Measurements from ENCODE around the gene PRPF6.

GRCh38 chr20:64040231-64041039, 59.5 kb downstream of the PRPF6 start:
- TF ChIP-seq CTCF (IDR thresholded peaks at IDR 0.05 in 4 of 5, conservative IDR thresholded peaks at IDR 0.05 in 1 of 5) (no peak), POLR2A (IDR thresholded peaks at IDR 0.05) (no peak)

All from gastrocnemius medialis (tissue), 4 donors.